Upper lobe of left lung (tissue), 4 donors: ENCODE measurements around the gene ARHGDIG.

Experiments
- CTCF ChIP-seq, 6 experiments: fragments of 450-650 bp in 4 of 6; fragments of 200-600 bp in 2 of 6; sonication (generic) in 2 of 6; IDR thresholded peaks; one replicate each; pipeline ENCODE4 v1.5.1; 2016 to 2019; ENCODE audit warnings: antibody characterized with exemption in 6 of 6
- EP300 ChIP-seq, 4 donors: sonication (generic); formaldehyde crosslinking; IDR thresholded peaks; one replicate each; pipeline ENCODE4 v1.5.1; 2017; ENCODE audit warnings: antibody characterized with exemption in 4 of 4, control low read depth in 2 of 4
- POLR2AphosphoS5 ChIP-seq, 2 donors: sonication (generic); formaldehyde crosslinking; IDR thresholded peaks; one replicate each; pipeline ENCODE4 v1.5.1; 2017; ENCODE audit warnings: antibody characterized with exemption in 2 of 2

- TF ChIP-seq POLR2AphosphoS5 (IDR thresholded peaks at IDR 0.05) (no peak), CTCF (IDR thresholded peaks at IDR 0.05) (no peak), EP300 (IDR thresholded peaks at IDR 0.05) (no peak)
These were observed 6.3 kb downstream of the ARHGDIG start for GRCh38 chr16:286491-287297.
